Activated T-cell treated with anti-CD3 and anti-CD28 coated beads, Interleukin-2, amount 50 U/mL, for 24 hours (primary cell): ENCODE measurements around the gene PSMB10.

Experiments used
- DNase-seq: peaks from one replicate; pipeline ENCODE4 v3.0.0-alpha.2; 2020
- H3K27ac Mint-ChIP-seq: 2 replicates; pipeline ENCODE4 v1.8.0; 2020; ENCODE audit warnings: mild to moderate bottlenecking, mixed read lengths
- H3K27me3 Mint-ChIP-seq: 2 replicates; pipeline ENCODE4 v1.8.0; 2020; ENCODE audit warnings: mixed read lengths
- H3K36me3 Mint-ChIP-seq: 2 replicates; pipeline ENCODE4 v1.8.0; 2020; ENCODE audit warnings: low read depth, mixed read lengths
- H3K4me1 Mint-ChIP-seq: 2 replicates; pipeline ENCODE4 v1.8.0; 2020; ENCODE audit warnings: low read depth, mixed read lengths
- H3K4me3 Mint-ChIP-seq: 2 replicates; pipeline ENCODE4 v1.8.0; 2020; ENCODE audit warnings: mild to moderate bottlenecking, moderate library complexity, mixed read lengths
- H3K9me3 Mint-ChIP-seq: 2 replicates; pipeline ENCODE4 v1.8.0; 2020; ENCODE audit warnings: mixed read lengths

PSMB10 gene

DNA sequence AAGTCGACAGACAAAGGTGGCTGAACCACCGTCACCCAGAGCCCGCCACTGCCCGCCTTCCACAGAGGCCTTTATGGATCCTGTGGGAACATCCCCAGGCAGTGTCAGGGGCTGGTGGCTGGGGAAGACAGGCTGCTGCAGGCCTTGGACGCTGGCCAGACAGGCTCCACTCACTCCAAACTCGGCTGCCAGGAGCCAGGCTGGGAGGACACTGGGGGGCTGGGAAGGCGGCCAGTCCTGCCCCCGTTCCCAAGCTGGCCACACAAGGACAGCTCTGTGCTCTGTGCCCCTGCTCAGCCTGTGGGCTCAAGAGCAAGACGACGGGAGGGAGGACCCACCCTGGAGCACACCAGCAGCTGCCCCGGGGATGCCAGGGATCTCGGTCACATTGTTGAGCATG, 14.8 kb upstream of the PSMB10 start:
- Mint-ChIP-seq H3K36me3 (peaks cover 65% of the 10 kb centered on the region), H3K9me3 (no peaks in the 10 kb centered on the region), H3K4me3 (no peak overlapping the region), H3K27me3 (no peaks in the 10 kb centered on the region), H3K4me1 (peaks cover 1% of the 10 kb centered on the region), H3K27ac (no peak overlapping the region)
- DNase-seq: no peak

DNA sequence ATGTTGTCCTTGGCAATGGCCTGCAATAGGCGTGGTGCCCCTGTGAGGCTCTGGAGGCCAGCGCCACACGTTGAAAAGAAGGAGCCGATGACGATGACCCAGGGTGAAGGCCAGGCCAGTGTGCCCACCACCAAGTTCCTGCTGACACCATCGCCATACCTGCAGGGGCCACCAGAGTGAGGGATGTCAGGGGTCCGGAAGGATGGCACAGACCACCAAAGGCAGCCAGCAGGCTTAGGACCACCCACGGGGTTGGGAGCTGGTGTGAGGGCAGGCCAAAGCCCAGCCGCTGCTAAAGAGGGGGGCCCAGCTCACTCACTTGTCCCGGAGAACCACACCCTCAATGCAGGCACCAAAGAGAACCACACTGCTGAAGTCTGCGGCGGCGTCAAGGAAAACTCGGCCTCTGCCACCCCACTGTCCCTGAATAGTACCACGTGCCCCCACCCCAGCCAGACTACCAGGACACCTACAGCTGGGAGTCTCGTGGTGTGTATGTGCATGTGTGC, 13.7 kb upstream of the PSMB10 start:
- H3K4me1 Mint-ChIP-seq: peaks cover 1% of the 10 kb centered on the region
- DNase-seq: no peak
- H3K36me3 Mint-ChIP-seq: peaks cover 71% of the 10 kb centered on the region
- no peaks in the 10 kb centered on the region for H3K27me3 Mint-ChIP-seq
- H3K9me3 Mint-ChIP-seq: no peaks in the 10 kb centered on the region
- H3K27ac Mint-ChIP-seq: no peak overlapping the region
- H3K4me3 Mint-ChIP-seq: no peak overlapping the region

DNA sequence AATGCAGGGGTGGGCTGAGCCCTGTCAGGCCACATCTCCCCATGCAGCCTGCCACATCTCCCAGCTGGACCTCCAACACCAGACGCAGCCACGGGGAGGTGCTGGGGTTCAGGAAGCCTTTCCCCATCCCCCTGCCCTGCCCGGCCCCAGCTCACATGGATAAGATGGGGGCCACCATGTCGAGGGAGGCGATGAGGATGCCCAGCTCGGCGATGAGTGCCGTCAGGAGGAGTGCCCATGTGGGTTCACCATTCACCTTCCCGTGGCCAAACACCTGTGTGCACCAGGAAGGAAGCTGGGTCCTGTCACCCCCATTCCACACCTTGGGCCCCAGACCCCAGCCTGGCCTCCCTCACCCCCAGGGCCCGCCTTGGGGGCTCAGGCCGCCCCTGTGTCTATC, 13.0 kb upstream of the PSMB10 start:
- peaks cover 1% of the 10 kb centered on the region for H3K4me1 Mint-ChIP-seq
- no peak for DNase-seq
- no peak overlapping the region for H3K27ac Mint-ChIP-seq
- H3K27me3 Mint-ChIP-seq: no peaks in the 10 kb centered on the region
- peaks cover 72% of the 10 kb centered on the region for H3K36me3 Mint-ChIP-seq
- no peaks in the 10 kb centered on the region for H3K9me3 Mint-ChIP-seq
- no peak overlapping the region for H3K4me3 Mint-ChIP-seq

DNA sequence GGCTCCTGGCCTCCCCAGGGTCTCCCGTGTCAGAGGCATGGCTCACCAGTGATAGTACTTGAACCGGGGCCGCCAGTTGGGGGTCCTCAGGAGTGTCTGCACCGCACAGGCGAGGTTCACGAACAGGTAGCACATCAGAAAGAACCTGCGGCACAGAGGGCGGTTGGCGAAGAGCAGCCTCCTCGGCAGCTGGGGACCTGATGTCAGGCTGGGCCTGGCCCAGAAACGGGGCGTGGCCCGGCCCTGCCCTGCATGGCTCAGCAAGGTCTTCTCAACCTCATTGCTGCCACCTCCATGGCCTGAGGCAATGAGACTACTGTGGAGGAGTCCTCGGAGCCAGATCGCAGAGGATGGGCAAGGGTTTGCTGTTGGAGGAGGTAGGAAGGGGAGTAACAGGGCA, 11.4 kb upstream of the PSMB10 start:
- Mint-ChIP-seq H3K9me3 (no peaks in the 10 kb centered on the region), H3K27me3 (no peaks in the 10 kb centered on the region), H3K36me3 (peaks cover 73% of the 10 kb centered on the region), H3K4me1 (peaks cover 1% of the 10 kb centered on the region), H3K4me3 (no peak overlapping the region), H3K27ac (peak overlapping the region; percentile 53)
- DNase-seq: no peak

DNA sequence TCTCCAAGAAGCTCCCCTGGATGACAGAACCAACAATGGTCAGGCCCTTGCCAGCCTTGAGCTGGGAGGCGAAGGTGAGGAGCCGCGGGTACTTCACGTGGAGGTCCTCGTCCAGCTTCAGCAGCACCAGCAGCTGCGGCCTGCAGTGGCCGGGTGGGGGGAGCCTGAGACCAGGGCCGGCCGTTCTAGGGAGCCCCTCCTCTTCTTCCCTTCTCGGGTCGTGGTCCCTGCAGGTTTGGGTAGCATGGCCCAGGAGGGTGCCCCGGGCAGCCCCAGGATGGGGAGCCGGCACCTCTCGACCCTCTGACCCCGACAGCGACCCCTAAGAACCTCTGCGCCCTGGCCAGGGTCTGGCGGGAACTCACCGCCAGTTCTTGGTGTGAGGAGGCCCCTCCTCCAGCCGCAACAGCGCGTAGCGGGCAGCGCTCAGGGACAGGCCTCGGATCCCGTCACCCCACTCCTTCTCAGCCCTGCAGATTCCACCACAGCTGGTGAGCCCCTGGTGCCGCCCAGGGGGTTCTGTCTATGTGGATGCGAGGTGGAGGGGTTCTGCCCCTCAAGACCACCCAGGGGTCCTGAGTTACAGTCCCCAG, 10.4 kb upstream of the PSMB10 start:
- Mint-ChIP-seq H3K27me3 (no peaks in the 10 kb centered on the region), H3K27ac (no peak overlapping the region), H3K4me3 (no peak overlapping the region), H3K36me3 (peaks cover 81% of the 10 kb centered on the region), H3K4me1 (peaks cover 2% of the 10 kb centered on the region), H3K9me3 (no peaks in the 10 kb centered on the region)
- no peak for DNase-seq

DNA sequence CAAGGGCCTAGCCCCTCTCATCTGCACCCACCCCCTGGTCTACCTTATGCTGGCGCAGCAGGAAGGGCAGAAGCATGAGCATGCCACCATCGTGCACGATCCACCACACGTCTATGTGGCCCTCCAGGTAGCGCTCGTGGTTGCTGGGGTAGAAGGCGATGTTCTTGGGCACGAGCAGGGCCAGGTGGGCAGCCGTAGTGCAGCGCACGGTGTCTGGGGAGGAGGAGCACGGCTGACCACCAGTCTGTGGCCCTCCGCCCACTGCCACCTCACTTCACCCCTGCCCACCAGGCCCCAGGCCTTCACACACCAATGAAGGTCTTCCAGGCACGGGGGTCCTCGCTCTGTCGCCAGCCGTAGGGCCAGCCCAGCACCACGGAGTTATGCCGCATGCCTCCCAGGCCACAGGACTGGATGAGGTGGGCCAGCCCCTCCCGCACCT, 9.5 kb upstream of the PSMB10 start:
- Mint-ChIP-seq H3K9me3 (no peaks in the 10 kb centered on the region), H3K36me3 (peaks cover 78% of the 10 kb centered on the region), H3K27ac (no peak overlapping the region), H3K4me1 (peaks cover 10% of the 10 kb centered on the region), H3K27me3 (no peaks in the 10 kb centered on the region), H3K4me3 (no peak overlapping the region)
- no peak for DNase-seq

DNA sequence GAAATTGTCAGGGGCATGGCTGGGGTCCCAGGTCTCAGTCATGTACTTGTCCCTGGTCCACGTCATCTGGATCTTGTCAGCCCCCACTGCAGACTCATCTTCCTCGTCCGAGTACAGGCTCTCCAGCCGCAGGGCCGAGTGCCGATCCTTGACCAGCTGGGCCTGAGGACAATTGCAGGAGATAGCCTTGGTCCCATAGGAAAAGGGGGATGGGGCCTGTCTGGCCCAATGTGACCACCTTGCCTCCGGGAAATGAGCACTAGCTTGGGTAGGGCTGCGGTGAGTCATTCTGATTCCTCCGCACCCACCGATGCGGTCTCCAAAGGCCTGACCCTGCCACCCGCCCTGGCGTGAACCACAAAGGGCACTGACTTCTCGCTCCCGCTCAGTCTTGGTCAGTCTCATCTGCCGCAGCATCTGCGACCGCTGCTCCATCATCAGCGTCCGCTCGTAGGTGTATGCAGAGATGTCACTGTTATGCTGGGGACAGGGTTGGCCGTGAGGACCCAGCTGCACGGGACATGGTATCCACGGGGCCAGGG, 8.8 kb upstream of the PSMB10 start:
- Mint-ChIP-seq H3K27ac (no peak overlapping the region), H3K9me3 (no peaks in the 10 kb centered on the region), H3K4me1 (peaks cover 12% of the 10 kb centered on the region), H3K36me3 (peaks cover 76% of the 10 kb centered on the region), H3K4me3 (no peak overlapping the region), H3K27me3 (no peaks in the 10 kb centered on the region)
- no peak for DNase-seq

DNA sequence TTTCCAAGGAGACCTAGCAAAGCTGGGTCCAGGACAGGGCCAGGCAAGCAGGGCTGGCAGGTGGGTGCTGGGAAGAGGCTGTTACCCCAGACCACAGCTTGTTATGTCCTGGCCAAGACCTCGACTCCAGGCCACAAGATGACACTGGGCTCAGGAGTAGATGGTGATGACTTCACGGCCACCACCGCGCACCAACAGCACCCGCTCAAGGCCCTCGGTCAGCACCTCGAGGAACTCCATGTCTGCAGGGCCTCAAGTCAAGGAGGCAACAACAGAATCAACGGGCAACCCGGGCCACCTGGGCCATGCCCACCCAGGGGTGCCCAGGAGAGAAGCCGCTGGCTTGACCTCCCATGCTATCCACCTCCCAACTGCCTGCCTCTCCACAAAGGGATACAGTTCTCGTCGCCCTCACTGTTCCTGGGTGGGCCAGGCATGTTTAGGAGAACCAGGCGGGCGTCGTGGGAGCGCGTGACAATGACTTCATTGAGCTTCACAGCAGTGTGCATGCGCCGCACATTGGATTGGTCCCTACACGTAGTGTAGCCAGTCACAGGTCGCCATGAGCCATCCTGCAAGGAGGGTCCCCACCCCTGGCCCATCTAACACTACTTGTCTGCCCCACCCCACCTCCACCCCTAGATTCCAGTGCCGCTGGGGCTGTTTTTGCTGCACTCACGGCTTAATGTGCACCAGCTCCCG, 8.2 kb upstream of the PSMB10 start:
- DNase-seq: no peak
- H3K36me3 Mint-ChIP-seq: peaks cover 76% of the 10 kb centered on the region
- H3K27me3 Mint-ChIP-seq: no peaks in the 10 kb centered on the region
- H3K9me3 Mint-ChIP-seq: no peaks in the 10 kb centered on the region
- H3K27ac Mint-ChIP-seq: no peak overlapping the region
- H3K4me1 Mint-ChIP-seq: peaks cover 19% of the 10 kb centered on the region
- no peak overlapping the region for H3K4me3 Mint-ChIP-seq

DNA sequence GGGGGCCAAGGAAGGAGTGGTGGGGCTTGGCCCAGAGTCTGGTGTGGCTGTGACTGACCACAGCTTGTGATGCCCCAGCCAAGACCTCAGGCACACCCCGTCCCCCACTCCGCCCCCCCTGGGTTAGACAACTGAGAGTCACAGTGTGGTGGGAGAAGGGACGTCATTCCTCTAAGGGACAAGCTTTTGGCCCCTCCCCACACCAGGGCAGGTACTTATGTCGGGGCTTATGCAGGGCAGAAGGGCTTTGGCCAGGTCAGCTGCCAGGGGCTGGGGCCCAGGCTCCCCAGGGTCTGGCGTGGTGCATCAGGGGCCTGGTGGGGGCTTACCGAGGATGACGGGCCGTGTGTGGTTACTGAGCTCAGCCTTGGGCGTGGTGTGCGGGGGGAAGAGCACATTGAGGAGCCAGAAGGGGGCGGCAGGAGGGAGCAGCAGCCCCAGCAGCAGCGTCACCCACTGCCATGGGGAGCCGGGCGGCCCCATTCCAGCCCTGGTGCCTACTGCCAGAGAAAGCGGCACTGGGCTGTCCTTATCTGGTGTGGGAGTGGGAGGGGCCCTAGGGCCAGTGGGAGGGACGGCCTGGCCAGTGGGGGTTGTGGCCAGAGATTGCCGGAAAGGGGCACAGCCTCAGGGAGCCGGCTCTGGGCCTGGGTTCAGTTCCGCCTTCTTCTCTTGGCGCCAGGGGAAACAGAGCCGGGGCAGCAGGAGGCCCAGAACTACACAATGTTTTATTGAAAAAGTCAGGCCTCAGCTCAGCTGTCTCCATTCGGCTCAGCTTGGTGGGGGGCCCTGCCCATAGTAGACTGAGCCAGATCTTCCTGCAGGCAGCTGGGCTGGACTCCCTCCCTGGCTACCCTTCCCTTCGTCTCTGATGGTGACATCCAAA, 7.2 kb upstream of the PSMB10 start, which contains the start of gene LCAT:
LCAT (minus strand) TSS at position 502 of the 886 bp plus-strand sequence; CDS start at position 483, 19 bp downstream.
- Mint-ChIP-seq H3K36me3 (peaks cover 86% of the 10 kb centered on the region), H3K9me3 (no peaks in the 10 kb centered on the region), H3K27me3 (no peaks in the 10 kb centered on the region), H3K4me1 (peaks cover 28% of the 10 kb centered on the region), H3K4me3 (no peak within 1 kb of the TSS), H3K27ac (no peak within 1 kb of the TSS)
- no peak for DNase-seq

DNA sequence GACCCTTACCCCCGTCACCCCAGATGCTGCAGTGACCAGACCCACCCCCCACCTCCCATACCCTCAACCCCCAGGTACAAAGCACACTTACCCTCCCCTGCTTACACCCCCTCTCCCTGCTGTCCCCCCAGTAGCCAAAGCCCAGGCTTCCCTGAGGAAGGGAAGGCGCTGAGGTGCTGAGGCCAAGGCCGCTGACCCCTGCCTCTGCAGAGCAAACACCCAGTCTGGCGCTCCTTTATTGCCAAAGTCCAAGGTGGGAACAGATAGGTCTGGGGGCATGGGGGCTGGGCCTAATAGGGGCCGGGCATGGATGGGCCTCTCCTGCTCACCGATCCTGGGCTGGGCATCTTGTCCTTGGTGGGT, 6.6 kb upstream of the PSMB10 start:
- Mint-ChIP-seq H3K4me3 (no peak overlapping the region), H3K9me3 (no peaks in the 10 kb centered on the region), H3K27ac (no peak overlapping the region), H3K27me3 (no peaks in the 10 kb centered on the region), H3K36me3 (peaks cover 85% of the 10 kb centered on the region), H3K4me1 (peaks cover 28% of the 10 kb centered on the region)
- DNase-seq: no peak

DNA sequence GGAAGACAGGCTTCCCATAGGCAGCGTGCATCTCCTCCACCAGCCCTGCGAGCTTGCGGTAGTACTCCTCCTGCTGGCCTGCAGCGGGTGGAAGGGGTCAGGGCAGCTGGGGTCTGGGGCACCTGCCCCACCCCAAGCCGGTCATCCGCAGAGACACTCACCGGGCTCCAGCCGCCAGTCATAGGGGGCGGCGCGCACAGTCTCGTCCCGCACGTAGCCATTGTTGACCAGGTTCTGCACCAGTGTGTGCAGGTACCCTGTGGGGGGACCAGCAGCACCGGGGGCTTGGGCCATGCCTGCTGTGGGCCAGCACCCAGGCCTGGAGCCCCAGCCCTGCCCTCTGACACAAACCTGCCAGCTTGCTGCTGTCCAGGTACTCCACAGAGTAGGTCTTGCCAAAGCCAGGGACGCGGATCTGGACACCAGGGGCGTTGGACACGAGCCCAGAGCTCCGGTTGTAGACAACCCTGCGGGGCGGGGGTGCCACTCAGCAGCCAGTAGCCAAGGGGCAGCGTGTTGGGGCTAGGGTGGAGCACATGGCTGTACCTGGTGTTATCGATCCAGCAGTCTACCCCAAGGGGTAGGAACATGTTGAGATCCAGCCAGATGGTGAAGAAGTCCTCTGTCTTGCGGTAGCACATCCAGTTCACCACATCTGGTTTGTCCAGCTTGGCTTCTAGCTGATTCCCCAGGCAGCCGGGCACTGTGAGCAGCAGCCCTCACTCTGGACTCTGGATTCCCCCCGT, 6.0 kb upstream of the PSMB10 start:
- Mint-ChIP-seq H3K4me3 (no peak overlapping the region), H3K36me3 (peaks cover 81% of the 10 kb centered on the region)
- no peak for DNase-seq

DNA sequence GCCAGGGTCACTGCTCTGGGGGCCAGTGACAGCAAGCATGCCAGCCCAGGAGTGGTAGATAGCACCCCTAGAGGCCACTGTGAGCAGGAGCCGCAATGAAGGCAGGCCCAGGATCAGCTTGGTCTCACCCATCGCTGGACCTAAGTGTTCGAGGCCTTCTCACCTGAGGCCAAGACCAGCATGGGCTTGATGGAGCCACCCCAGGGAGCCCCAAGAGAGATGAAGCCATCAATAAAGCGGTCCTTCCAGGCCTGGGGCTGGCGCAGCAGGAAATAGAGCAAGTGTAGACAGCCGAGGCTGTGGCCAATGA, 5.5 kb upstream of the PSMB10 start:
- H3K4me1 Mint-ChIP-seq: peaks cover 31% of the 10 kb centered on the region
- H3K4me3 Mint-ChIP-seq: no peak overlapping the region
- H3K27ac Mint-ChIP-seq: peak overlapping the region; percentile 73
- DNase-seq: peak; percentile 64
- H3K36me3 Mint-ChIP-seq: peaks cover 80% of the 10 kb centered on the region
- no peaks in the 10 kb centered on the region for H3K9me3 Mint-ChIP-seq
- no peaks in the 10 kb centered on the region for H3K27me3 Mint-ChIP-seq

More for the DNA sequence above, 6.0 kb upstream of the PSMB10 start:
- Mint-ChIP-seq H3K27ac (no peak overlapping the region), H3K9me3 (no peaks in the 10 kb centered on the region), H3K4me1 (peaks cover 28% of the 10 kb centered on the region), H3K27me3 (no peaks in the 10 kb centered on the region)

DNA sequence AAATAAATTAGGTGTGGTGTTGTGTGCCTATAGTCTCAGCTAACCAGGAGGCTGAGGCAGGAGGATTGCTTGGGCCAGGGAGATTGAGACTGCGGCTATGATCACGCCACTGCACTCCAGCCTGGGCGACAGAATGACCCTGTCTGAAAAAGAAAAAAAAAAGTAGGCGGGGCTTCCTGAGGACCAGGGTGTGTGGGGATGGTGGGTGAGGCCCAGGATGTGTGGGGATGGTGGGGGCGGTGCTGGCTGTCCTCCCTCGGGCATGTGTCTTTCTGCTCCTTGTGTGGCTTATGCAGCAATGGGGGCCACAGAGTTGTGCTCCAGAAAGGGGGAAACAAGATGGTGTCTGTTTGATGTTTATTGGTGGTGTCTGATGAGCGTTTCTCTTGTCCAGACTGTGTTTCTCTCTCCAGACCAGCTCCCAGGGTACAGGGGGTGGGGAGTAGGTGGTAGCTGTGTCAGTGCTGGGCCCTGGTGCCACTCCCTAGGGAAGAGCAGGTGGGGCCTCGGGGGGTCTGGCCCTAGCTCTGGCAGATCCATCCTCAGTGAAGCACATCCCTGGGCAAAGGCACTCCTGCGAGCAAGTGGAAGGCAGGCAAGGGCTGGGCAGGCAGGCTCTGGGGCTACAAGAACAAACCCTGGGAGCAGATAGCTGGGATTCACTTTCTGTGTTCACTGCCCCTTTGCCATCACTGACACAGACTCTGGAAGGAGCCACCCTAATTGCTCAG, 5.0 kb upstream of the PSMB10 start:
- Mint-ChIP-seq H3K4me1 (peaks cover 36% of the 10 kb centered on the region), H3K27ac (peak overlapping the region; percentile 73), H3K36me3 (peaks cover 82% of the 10 kb centered on the region), H3K4me3 (no peak overlapping the region), H3K27me3 (no peaks in the 10 kb centered on the region), H3K9me3 (no peaks in the 10 kb centered on the region)
- DNase-seq: no peak
